Natural killer cell (primary cell): ENCODE measurements around the gene PLSCR4. TPM values are rescaled to one million over a fixed set of nuclear protein-coding genes. Genes with fewer than 3 reads are reported as not detected.

ENCODE experiments used
- ATAC-seq, 3 donors: fragments of 150-1000 bp in 2 of 3; fragments of 200-7000 bp in 1 of 3; cut with Tn5 transposase; 1 replicate in 1 of 3; 2 replicates in 2 of 3; pipeline ENCODE4 v1.10.0; 2021; ENCODE audit warnings: mild to moderate bottlenecking in 2 of 3, moderate library complexity in 2 of 3
- DNase-seq, 2 donors: peaks; one replicate each; pipeline versions ENCODE4 v3.0.0 to v3.0.0-alpha.2; 2013 to 2021; ENCODE audit warnings: mixed read lengths in 1 of 2
- H3K27ac ChIP-seq: one replicate; pipeline ENCODE4 v1.5.1; 2013; ENCODE audit warnings: mild to moderate bottlenecking, low read length
- H3K27me3 ChIP-seq: one replicate; pipeline ENCODE4 v1.6.1; 2013; ENCODE audit warnings: low read length; ENCODE audit not compliant: control insufficient read depth, insufficient read depth
- H3K36me3 ChIP-seq: one replicate; pipeline ENCODE4 v1.6.1; 2013; ENCODE audit warnings: low read length; ENCODE audit not compliant: control insufficient read depth, insufficient read depth
- H3K4me1 ChIP-seq: one replicate; pipeline ENCODE4 v1.6.1; 2013; ENCODE audit warnings: low read length; ENCODE audit not compliant: control insufficient read depth, insufficient read depth
- H3K4me3 ChIP-seq: one replicate; pipeline ENCODE4 v1.5.1; 2013; ENCODE audit warnings: low read length
- H3K9me3 ChIP-seq: one replicate; pipeline ENCODE4 v1.6.1; 2013; ENCODE audit warnings: low read length; ENCODE audit not compliant: control insufficient read depth, insufficient read depth
- H3K27ac Mint-ChIP-seq, 2 donors: one replicate each; pipeline ENCODE4 v1.8.0; 2022; ENCODE audit warnings: mild to moderate bottlenecking in 2 of 2, mixed read lengths in 2 of 2, moderate library complexity in 1 of 2
- H3K27me3 Mint-ChIP-seq, 2 donors: one replicate each; pipeline ENCODE4 v1.8.0; 2022; ENCODE audit warnings: low read depth in 2 of 2, mixed read lengths in 2 of 2
- H3K36me3 Mint-ChIP-seq: one replicate; pipeline ENCODE4 v1.8.0; 2022; ENCODE audit warnings: mixed read lengths
- H3K4me1 Mint-ChIP-seq, 2 donors: one replicate each; pipeline ENCODE4 v1.8.0; 2022; ENCODE audit warnings: mixed read lengths in 2 of 2
- H3K4me3 Mint-ChIP-seq: one replicate; pipeline ENCODE4 v1.8.0; 2022; ENCODE audit warnings: mild to moderate bottlenecking, moderate library complexity, mixed read lengths
- H3K9me3 Mint-ChIP-seq, 2 donors: one replicate each; pipeline ENCODE4 v1.8.0; 2022; ENCODE audit warnings: mixed read lengths in 2 of 2
- CTCF ChIP-seq: fragments of 200-600 bp; IDR thresholded peaks from one replicate; pipeline ENCODE4 v1.8.0; 2022; ENCODE audit warnings: antibody characterized with exemption
- WGBS: methylation state at CpG from one replicate; pipeline ENCODE4 v1.1.7; 2013; ENCODE audit warnings: missing lambda C conversion rate; ENCODE audit not compliant: insufficient coverage; 5-methylcytosine and 5-hydroxymethylcytosine counted together
- intact Hi-C: fragments of 100-400 bp; cut with micrococcal nuclease; formaldehyde crosslinking; loops from one replicate; pipeline ENCODE4 v1.14.2; 2022
- total RNA-seq, 4 donors: library from RNA; stranded (reverse); fragments of 120-200 nt in 1 of 4; gene quantifications; one replicate each; pipeline versions ENCODE4 v1.2.3 to v1.2.4, GENCODE V29; 2013 to 2022

Gene PLSCR4
- total RNA-seq, 3 donors from 2014 or later (not counting 1 experiment from before 2014, with no cell fraction given): 0.11 to 0.21 TPM; not detected in 1

GRCh38 chr3:146154995-146155394 lies 95.9 kb downstream of the PLSCR4 start:
- Histone ChIP-seq H3K27ac (no peak overlapping the region), H3K9me3 (no peaks in the 10 kb centered on the region), H3K4me3 (no peak overlapping the region), H3K27me3 (no peaks in the 10 kb centered on the region), H3K36me3 (no peaks in the 10 kb centered on the region), H3K4me1 (no peaks in the 10 kb centered on the region)
- H3K4me1 Mint-ChIP-seq: peaks cover 2 to 5% of the 10 kb centered on the region in 2 donors
- H3K4me3 Mint-ChIP-seq: no peak overlapping the region
- no peaks in the 10 kb centered on the region for H3K36me3 Mint-ChIP-seq
- ATAC-seq: no peak
- TF ChIP-seq CTCF: no peak
- H3K27ac Mint-ChIP-seq: no peak overlapping the region
- DNase-seq: no peak
- H3K9me3 Mint-ChIP-seq: peaks cover 0 to 2% of the 10 kb centered on the region in 2 donors
- H3K27me3 Mint-ChIP-seq: peaks cover 11 to 22% of the 10 kb centered on the region in 2 donors
- WGBS: 75% methylated on average over 1 of the region's 2 CpGs
- intact Hi-C loops: no loop called here

GRCh38 chr3:146154316-146154715 lies 96.6 kb downstream of the PLSCR4 start:
- no CpG with 5 or more reads among the region's 1 CpG for WGBS
- H3K9me3 ChIP-seq: no peaks in the 10 kb centered on the region
- ATAC-seq: no peak

GRCh38 chr3:146153429-146153828 lies 97.5 kb downstream of the PLSCR4 start:
- Histone ChIP-seq H3K27me3 (no peaks in the 10 kb centered on the region), H3K4me1 (no peaks in the 10 kb centered on the region), H3K9me3 (no peaks in the 10 kb centered on the region), H3K27ac (no peak overlapping the region), H3K4me3 (no peak overlapping the region), H3K36me3 (no peaks in the 10 kb centered on the region)
- intact Hi-C loops: no loop called here
- Mint-ChIP-seq H3K4me3 (no peak overlapping the region), H3K4me1 (no peaks in the 10 kb centered on the region), H3K9me3 (peaks cover 0 to 2% of the 10 kb centered on the region in 2 donors), H3K27me3 (peaks cover 7 to 9% of the 10 kb centered on the region in 2 donors), H3K27ac (no peak overlapping the region), H3K36me3 (no peaks in the 10 kb centered on the region)
- DNase-seq: no peak
- no peak for TF ChIP-seq CTCF
- WGBS: 92% methylated on average over 4 of the region's 4 CpGs
- no peak for ATAC-seq

More at GRCh38 chr3:146154316-146154715, 96.6 kb downstream of the PLSCR4 start:
- Mint-ChIP-seq H3K9me3 (peaks cover 0 to 2% of the 10 kb centered on the region in 2 donors), H3K4me1 (no peaks in the 10 kb centered on the region), H3K27me3 (peaks cover 7 to 15% of the 10 kb centered on the region in 2 donors), H3K4me3 (no peak overlapping the region), H3K27ac (no peak overlapping the region), H3K36me3 (no peaks in the 10 kb centered on the region)
- Histone ChIP-seq H3K27ac (no peak overlapping the region), H3K4me3 (no peak overlapping the region), H3K27me3 (no peaks in the 10 kb centered on the region), H3K4me1 (no peaks in the 10 kb centered on the region), H3K36me3 (no peaks in the 10 kb centered on the region)
- no peak for DNase-seq
- intact Hi-C loops: no loop called here
- no peak for TF ChIP-seq CTCF

GRCh38 chr3:146152834-146153233 lies 98.1 kb downstream of the PLSCR4 start:
- H3K27ac ChIP-seq: no peak overlapping the region
- no peaks in the 10 kb centered on the region for H3K27me3 ChIP-seq
- no peaks in the 10 kb centered on the region for H3K9me3 ChIP-seq
- H3K4me3 ChIP-seq: no peak overlapping the region
- Mint-ChIP-seq H3K9me3 (peaks cover 0 to 2% of the 10 kb centered on the region in 2 donors), H3K36me3 (no peaks in the 10 kb centered on the region), H3K4me1 (no peaks in the 10 kb centered on the region), H3K4me3 (no peak overlapping the region), H3K27ac (no peak overlapping the region), H3K27me3 (peaks cover 7 to 9% of the 10 kb centered on the region in 2 donors)
- H3K4me1 ChIP-seq: no peaks in the 10 kb centered on the region
- no peak for TF ChIP-seq CTCF
- H3K36me3 ChIP-seq: no peaks in the 10 kb centered on the region
- no peak for DNase-seq
- no peak for ATAC-seq
- intact Hi-C loops: no loop called here
- 89% methylated on average over 5 of the region's 6 CpGs for WGBS
